Body of pancreas (tissue), 4 donors: Measurements from ENCODE around the gene PTPN14.

Experiments used
- CTCF ChIP-seq, 7 experiments: fragments of 450-650 bp in 4 of 7; fragments of 200-600 bp in 3 of 7; sonication (generic) in 3 of 7; IDR thresholded peaks; one replicate each; pipeline ENCODE4 v1.5.1; 2016 to 2019; ENCODE audit warnings: antibody characterized with exemption in 7 of 7
- POLR2A ChIP-seq, 3 donors: fragments of 450-650 bp; IDR thresholded peaks; one replicate each; pipeline ENCODE4 v1.6.1; 2016; ENCODE audit warnings: antibody characterized with exemption in 3 of 3, mild to moderate bottlenecking in 2 of 3

DNA sequence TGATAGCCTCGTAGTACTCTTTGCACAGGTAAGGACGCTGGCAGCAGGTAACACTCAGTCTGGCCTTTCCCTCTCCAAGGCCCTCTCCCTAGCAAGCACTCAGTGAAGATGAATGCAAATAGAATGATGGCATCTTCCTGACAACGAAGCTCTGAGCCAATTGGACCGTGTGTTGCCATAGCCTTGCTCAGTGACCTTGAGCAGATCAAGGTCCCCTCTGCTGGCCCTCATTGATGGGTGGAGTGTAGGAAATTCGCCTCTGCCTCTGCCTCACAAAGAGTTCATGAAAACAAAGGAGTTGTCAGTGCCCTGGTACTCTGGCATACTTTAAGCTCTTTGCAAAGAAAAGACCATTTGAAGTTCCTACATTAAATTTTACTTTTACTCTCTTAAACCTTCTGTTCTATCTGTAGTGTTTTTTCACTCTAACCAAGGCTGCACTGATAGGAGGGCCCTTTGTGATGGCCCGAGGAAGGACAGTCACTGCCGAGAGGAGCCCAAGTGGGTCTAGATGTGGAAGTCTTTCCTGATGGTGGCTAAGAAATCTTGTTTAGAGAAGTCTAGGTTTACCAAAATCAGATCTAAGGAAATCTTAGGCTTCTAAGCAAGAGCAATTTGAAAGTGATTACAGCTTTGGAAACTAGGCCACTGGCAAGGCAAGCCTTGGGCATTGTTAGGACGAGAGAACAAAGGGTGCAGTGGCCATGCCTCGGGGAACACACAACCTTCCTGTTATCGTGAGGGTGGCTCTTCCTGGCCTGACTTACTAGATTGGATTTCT, 232.3 kb downstream of the PTPN14 start:
- no peak for TF ChIP-seq CTCF (IDR thresholded peaks at IDR 0.05)
- TF ChIP-seq POLR2A (IDR thresholded peaks at IDR 0.05): no peak
